ENCODE results near the gene CREB5. TPM values are rescaled to one million over a fixed set of nuclear protein-coding genes. Genes with fewer than 3 reads are reported as not detected.

Gene CREB5, protein sequence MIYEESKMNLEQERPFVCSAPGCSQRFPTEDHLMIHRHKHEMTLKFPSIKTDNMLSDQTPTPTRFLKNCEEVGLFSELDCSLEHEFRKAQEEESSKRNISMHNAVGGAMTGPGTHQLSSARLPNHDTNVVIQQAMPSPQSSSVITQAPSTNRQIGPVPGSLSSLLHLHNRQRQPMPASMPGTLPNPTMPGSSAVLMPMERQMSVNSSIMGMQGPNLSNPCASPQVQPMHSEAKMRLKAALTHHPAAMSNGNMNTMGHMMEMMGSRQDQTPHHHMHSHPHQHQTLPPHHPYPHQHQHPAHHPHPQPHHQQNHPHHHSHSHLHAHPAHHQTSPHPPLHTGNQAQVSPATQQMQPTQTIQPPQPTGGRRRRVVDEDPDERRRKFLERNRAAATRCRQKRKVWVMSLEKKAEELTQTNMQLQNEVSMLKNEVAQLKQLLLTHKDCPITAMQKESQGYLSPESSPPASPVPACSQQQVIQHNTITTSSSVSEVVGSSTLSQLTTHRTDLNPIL
- total RNA-seq (2021; fragmentation: NEBNext Ultra II Directional; extraction: Animal tissue kit (Norgen Biotek cat#: 25700)) (2.6 and 2.7 TPM in 2 replicates), polyA plus RNA-seq (2011; rRNA removed) (2.4 and 4.4 TPM in 2 replicates), polyA minus RNA-seq (2011; rRNA and poly(A)+ RNA removed) (2.3 and 3.2 TPM in 2 replicates)
- 2.0 TPM for polyA plus RNA-seq (2011; cell fraction: cytosol; rRNA removed)
- polyA plus RNA-seq (2011; cell fraction: nucleus; rRNA removed) = 4.6 TPM
- polyA plus RNA-seq (2012, experiment 1 of 2) = 0.23 to 1.2 TPM (median 1.0 TPM) in 4 replicates
- polyA plus RNA-seq (2012, experiment 2 of 2) = 0.29 TPM
- 3.0 TPM for polyA plus RNA-seq (2013, experiment 1 of 2)
- polyA plus RNA-seq (2013, experiment 2 of 2) = 2.4 TPM
- polyA minus RNA-seq (2011; cell fraction: cytosol; rRNA and poly(A)+ RNA removed) = 1.5 TPM
- polyA minus RNA-seq (2011; cell fraction: nucleus; rRNA and poly(A)+ RNA removed) = 12.9 TPM
- long read RNA-seq, experiment 1, partial matches to known transcripts = 0 of 1 reads
- long read RNA-seq, experiment 1, other reads (novel, unspliced or antisense) = 1 of 1 reads
- long read RNA-seq, experiment 2 = 0 reads

DNA sequence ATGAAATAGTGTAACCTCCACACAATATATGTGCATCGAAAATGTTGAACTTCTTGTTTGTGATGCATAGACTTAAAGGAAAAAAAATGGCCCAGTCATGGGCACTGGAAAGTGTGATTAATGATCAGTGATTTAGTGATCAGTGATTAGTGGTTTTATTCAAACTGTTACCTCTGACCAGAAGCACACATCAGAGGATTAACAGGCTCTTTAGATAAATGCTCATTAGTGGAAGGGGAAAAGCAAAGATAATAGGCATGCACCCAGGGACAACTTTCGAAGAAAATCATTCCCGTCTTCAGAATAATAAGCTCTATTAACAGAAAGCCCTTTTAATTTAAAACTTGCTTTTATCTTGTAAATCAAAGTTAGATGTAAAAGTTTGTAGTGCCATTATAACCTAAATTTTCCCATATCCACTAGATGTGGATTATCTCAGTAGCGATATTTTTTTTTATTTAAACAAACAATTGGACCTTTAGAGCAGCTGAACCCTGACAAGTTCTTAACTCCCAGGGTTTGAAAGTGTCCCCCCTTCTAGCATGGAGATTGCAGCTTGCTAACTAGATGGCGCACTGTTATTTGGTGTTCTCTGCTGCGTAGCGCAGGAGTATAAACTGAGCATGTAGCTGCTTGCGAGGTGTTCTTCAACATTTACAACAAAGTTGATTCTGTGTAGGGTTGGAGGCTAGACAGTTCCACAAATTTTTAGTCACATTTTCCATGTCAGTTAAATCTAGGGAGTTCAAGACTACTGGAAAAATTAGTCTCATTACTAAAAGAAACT lies at the start of gene CREB5:
TSS of gene CREB5 (plus strand) at position 643 of the 787 bp plus-strand sequence. CDS start 397 bp downstream, outside the sequence.
- CTCF ChIA-PET (ENCODE audit: partially characterized antibody) = interaction anchor here (0.6 to 2.1 kb wide), 18 partner anchors 9 to 221 kb away, joined by 3 to 10 read pairs (median 4); no protein-coding TSS in a partner anchor
- H3K9ac ChIP-seq (replicated peaks in 1 of 4; ENCODE audit: extremely low read depth in 1 of 4, low read depth in 3 of 4, low read length in 3 of 4) = no peak within 1 kb of the TSS
- TF ChIP-seq CTCF (IDR thresholded peaks at IDR 0.05; ENCODE audit: control extremely low read depth in 1 of 3, insufficient read depth in 1 of 3, low read depth in 1 of 3, low read length in 3 of 3) = peak in 2 of 3 experiments; percentile 41 to 61; a peak in 2 of 4 replicates
- no peak for TF ChIP-seq RFX5 (IDR thresholded peaks at IDR 0.05; ENCODE audit: borderline replicate concordance, low read depth, low read length)
- no peak for TF ChIP-seq TAF7 (optimal IDR thresholded peaks at IDR 0.05; ENCODE audit: borderline replicate concordance, low read depth, low read length)

More for the DNA sequence above, at the start of gene CREB5:
- Histone ChIP-seq H3K27ac (ENCODE audit: low read depth, low read length) (no peak within 1 kb of the TSS), H2BK15ac (ENCODE audit: low read length) (no peak within 1 kb of the TSS), H3K36me3 (ENCODE audit: control insufficient read depth in 2 of 4, insufficient read depth in 4 of 4, low read length in 3 of 4) (no peaks in the 10 kb centered on the region), H3K18ac (ENCODE audit: extremely low read depth, low read length) (no peak within 1 kb of the TSS), H3K23me2 (ENCODE audit: low read depth, low read length) (peaks cover 26% of the 10 kb centered on the region), H3K79me2 (ENCODE audit: control insufficient read depth in 1 of 2, insufficient read depth in 2 of 2, low read length in 2 of 2) (no peaks in the 10 kb centered on the region), H2BK12ac (ENCODE audit: low read depth, low read length) (no peak within 1 kb of the TSS), H2BK20ac (ENCODE audit: low read length) (no peak within 1 kb of the TSS), H3K4me1 (replicated peaks in 1 of 4; ENCODE audit: control insufficient read depth in 3 of 4, insufficient read depth in 4 of 4, low read length in 3 of 4) (peaks cover 0 to 11% (median 3%) of the 10 kb centered on the region in 4 experiments; a peak in 3 of 7 replicates), H2BK5ac (ENCODE audit: low read depth, low read length) (no peak within 1 kb of the TSS), H4K5ac (ENCODE audit: insufficient read length, low read depth, low read length) (no peak within 1 kb of the TSS), H3K79me1 (ENCODE audit: low read depth, low read length) (no peaks in the 10 kb centered on the region), H3K23ac (ENCODE audit: insufficient read length) (no peak within 1 kb of the TSS), H4K91ac (replicated peaks; ENCODE audit: insufficient read length, low read length) (no peak within 1 kb of the TSS), H3K9me3 (ENCODE audit: insufficient read depth in 2 of 2, low read depth in 1 of 2, low read length in 1 of 2) (no peaks in the 10 kb centered on the region), H3K27me3 (replicated peaks in 1 of 4; ENCODE audit: control insufficient read depth in 3 of 4, extremely low read depth in 1 of 4, insufficient read depth in 3 of 4, low read length in 3 of 4) (peaks cover 19 to 52% (median 42%) of the 10 kb centered on the region in 4 experiments), H3K14ac (ENCODE audit: insufficient read length) (no peak within 1 kb of the TSS), H2AFZ (ENCODE audit: low read length) (no peak within 1 kb of the TSS), H3K4ac (replicated peaks; ENCODE audit: insufficient read length, low read depth, low read length) (no peak within 1 kb of the TSS), H3K56ac (replicated peaks; ENCODE audit: insufficient read length, low read depth, low read length) (no peak within 1 kb of the TSS), H4K8ac (ENCODE audit: extremely low read depth, insufficient read depth, low read length) (no peak within 1 kb of the TSS), H3K4me2 (ENCODE audit: insufficient read depth in 1 of 2, low read depth in 2 of 2, low read length in 2 of 2) (peak within 1 kb of the TSS; percentile 12 to 94; a peak in 2 of 4 replicates), H3K4me3 (ENCODE audit: extremely low read depth in 1 of 4, insufficient read depth in 2 of 4, low read depth in 3 of 4, low read length in 4 of 4) (no peak within 1 kb of the TSS), H4K20me1 (replicated peaks in 1 of 2; ENCODE audit: control insufficient read depth in 1 of 2, insufficient read depth in 2 of 2, low read length in 2 of 2) (peaks cover 3% of the 10 kb centered on the region in 2 experiments), H2AK5ac (ENCODE audit: low read depth, low read length) (no peak within 1 kb of the TSS), H2BK120ac (replicated peaks; ENCODE audit: low read depth, low read length) (no peak within 1 kb of the TSS)
- FAIRE-seq (peak; percentile 62), DNase-seq (ENCODE audit: low read depth in 1 of 2, low spot score in 2 of 2) (no peak)
- 33% methylated on average over 8 of the region's 8 CpGs; no CpG with 5 or more reads in 1 of the 2 experiments for WGBS, 2 experiments (ENCODE audit: extremely low coverage in 1 of 2, insufficient coverage in 1 of 2, insufficient read length in 1 of 2, insufficient replicate concordance in 2 of 2, low coverage in 1 of 2, low lambda C conversion rate in 2 of 2, missing lambda C conversion rate in 1 of 2)
- POLR2A ChIA-PET (ENCODE audit: partially characterized antibody) = interaction anchor here (1.0 kb wide), 1 partner anchor 18 kb away, joined by 3 read pairs; no protein-coding TSS in a partner anchor
